ENCODE data around the gene LYPD6B.

Gene LYPD6B, protein sequence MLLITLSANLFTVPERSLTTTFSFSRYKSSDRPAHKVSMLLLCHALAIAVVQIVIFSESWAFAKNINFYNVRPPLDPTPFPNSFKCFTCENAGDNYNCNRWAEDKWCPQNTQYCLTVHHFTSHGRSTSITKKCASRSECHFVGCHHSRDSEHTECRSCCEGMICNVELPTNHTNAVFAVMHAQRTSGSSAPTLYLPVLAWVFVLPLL

DNA sequence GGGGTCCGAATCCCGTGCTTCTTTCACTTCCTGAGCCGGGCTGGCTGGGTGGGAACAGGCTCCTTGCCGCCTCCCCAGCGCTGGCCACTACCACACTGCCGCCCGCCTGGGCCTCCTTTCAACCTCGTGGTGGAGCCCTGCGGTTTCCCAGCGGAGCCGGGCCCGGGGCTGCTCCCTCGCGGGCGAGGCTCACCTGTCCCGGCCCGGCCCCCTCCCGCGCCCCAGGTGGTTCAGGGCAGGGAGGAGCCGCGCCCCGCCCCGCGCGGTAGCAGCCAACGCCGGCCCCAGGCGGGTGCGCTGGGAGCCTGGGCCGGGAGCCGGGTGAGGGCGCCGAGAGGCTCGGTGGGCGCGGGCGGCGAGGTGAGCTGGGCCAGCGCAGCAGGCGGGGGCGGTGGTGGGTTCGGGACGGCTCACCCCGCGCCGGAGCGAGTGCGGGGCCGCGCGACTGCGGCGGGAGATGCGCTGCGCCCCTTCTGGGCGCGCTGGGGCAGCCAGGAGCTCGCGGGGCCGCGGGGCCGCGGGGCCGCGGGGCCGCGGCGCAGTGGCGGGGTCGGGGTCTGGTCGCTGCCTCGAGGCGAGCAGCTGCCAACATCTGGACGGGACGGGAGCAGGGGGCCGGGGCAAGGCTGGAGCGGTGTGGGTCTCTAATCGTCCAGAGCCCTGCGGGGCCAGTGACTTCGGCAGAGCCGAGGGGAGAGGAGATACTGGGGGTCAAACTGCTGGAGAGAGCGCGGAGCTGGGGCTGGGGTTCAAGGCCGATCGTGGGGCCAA is at the start of gene LYPD6B:
LYPD6B (plus strand) TSS at position 258 of the 771 bp plus-strand sequence. CDS start 92,250 bp downstream, outside the sequence.
- DNase-seq: no peak

DNA sequence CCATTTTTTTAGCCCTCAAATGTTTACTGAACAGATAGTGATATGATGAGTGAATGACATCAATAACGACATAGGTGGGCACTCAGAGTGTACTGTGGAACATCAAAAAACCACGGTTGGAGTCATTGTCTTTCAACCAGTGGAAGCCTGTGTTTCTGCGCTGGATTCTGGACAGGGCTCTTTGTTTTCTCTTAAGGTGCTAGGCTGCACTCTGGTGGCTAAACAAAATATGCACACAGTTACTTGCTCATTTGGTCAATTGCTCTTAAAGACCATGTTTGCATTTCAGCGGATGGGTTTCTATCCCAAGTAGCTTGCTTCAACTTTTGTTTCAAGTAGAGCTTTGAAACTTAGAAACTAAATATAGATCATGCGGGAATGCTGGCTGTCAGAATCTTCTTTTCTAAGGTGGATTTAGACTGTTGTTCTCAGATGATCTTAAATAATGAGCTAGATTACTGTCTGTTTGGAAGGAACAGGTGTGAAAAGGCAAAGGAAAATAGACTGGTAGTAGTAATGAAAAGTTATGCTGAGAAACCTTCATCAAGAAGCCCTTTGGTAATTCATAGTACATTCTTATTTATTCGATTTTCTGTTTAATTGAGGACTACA is 48.5 kb upstream of the LYPD6B start:
- DNase-seq: peak; percentile 7 to 34

DNA sequence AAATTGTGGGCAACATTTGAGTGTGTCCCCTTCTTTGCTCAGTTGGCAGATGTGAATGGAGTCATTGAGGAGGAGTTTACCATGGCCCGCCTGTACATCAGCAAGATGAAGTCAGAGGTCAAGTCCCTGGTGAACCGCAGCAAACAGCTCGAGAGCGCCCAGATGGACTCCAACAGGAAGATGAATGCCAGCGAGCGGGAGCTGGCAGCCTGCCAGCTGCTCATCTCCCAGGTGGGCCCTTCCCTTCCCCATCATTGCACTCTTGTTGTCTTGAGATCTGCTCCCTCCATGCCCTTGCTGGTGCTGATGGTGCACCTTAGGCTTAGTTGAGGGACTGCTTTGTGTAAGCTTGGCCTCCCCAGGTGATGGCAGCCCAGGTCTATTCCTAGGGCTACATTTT is 47.5 kb upstream of the LYPD6B start:
- no peak for DNase-seq

DNA sequence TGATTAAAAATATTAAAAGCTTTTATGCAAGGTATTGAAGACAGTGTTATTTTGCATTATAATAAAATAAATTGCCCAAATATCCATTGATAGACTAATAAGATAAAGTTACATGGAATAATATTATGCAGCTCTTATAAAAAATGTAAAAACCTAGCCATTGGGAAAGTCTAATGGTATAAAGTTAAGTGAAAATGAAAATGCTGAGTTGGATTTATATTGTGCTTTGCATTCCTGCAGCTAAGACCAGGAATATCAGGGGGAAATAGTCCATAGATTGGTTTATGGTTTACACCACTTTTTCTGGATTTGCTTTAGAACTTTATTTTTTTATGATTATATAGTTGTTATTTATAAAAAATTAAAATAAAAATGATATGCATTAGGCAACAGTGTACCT is 46.1 kb upstream of the LYPD6B start:
- no peak for DNase-seq

DNA sequence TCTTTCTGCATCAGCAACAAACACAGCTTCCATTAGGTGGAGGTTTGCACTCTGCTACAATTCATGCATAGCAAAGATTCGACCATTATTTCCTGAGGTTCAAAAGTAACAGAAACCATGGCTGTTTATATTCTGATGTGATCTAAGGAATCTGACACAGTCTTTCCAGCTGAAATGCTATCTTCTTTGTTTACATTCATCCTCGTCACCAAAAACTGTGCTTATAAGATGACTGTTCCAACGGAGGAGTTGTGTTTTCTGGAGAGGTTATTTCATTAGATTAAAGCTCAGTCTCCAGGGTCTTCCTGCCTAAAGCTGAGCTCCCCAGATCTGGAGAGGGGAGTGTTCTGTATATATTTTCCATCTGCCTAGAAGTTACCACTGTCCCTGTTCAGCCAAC is 45.1 kb upstream of the LYPD6B start:
- DNase-seq: no peak

DNA sequence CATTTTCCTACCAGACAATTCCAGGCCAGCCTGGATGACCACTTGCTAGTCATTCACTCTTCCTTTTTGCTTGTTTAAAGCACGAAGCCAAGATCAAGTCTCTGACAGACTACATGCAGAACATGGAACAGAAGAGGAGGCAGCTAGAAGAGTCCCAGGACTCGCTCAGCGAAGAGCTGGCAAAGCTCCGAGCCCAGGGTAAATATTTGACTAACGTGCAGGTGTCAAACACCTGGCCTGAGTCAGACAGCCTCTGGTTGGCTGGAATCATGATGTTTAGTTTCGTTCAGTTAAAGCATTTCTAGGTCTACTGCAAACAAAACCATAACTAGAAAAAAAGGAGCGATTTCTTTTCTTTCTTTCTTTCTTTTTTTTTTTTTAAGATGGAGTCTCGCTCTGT is 44.2 kb upstream of the LYPD6B start:
- DNase-seq: no peak

DNA sequence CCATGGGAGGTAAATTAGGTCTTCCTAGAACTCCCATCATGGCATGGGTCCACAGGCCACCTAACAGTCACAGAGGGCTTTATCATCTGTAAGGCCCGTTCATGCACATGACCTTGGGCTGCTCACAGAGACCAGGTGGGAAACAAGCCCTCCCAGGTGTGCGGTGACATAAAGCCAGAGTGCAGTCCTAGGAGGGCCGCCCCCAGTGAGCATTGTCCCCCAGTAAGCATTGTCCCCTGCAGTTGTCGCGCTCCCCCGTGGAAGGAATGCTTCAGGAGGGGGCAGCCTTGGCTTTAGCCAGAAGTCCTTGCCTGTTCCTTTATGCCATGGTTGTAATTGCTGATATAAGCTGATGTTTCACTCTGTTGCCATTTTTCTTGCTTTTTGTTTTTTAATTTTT is 41.7 kb upstream of the LYPD6B start:
- no peak for DNase-seq

DNA sequence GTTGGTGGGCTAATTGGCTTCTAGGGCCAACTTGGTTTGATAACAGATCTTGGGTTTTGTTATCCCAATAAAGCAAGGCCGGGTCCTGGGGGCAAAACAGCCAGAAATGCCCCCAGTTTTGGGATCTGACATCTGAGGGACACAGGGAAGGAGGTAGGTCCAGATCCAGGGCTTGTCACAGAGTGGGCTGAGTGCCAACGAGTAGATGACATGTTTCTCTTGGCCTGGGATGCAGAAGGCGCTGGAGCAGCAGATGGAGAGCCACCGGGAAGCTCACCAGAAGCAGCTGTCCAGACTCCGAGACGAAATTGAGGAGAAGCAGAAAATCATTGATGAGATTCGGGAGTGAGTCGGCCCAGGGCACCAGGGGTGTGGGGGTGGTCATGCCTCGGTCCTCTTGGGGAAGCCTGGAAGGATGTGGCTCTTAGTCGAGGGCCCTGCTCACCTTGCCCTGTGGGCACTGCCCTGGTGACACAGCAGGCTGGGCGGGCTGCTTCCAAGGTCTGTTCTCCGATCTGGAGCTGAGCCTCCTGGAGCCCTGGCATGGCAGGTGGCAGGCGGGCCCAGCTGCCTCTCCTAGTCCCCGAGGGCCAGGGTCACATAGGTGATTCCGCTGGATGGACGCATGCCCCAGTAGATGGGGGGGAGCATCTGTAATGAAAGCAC is 40.2 kb upstream of the LYPD6B start:
- DNase-seq: no peak

DNA sequence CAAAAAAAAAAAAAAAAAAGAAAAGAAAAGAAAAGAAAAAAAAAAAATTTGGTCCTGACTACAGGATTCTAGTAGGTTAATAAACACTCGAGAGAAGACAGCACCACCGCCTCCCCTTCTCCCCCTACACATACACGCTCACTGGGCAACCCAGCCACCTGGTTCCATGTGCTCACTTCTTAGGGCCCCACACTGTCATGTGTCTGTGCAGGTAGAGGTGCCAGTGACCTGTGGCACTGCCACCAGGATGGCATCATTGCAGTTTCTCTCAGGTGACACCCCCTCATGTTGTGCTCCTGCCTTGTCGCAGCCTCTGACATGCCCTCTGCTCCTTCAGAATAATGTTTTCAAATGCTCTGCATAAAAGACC is 39.7 kb upstream of the LYPD6B start:
- DNase-seq: no peak

DNA sequence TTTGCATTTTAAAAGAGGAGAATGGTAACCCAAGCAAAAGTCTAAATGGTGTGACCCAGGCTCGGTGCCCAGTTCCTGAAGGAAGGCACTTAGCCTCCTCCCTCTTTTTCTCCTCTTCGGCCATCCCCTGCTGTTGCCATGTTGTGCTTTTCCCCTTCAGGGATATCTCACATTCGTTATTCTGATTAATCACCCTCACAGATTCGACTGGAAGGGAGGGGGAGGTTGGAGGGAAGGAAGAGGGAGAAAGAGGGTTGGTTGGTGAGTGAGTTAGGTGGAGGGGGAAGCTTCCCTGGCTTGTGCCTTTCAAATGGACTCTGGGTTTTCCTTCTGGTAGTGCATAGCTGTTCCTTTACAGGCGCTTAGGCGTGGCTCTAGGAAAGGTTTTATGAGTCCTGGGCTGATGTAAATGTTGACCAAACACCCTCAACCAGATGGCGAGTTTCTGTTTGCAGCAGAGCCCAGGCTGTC is 39.0 kb upstream of the LYPD6B start:
- DNase-seq: no peak

DNA sequence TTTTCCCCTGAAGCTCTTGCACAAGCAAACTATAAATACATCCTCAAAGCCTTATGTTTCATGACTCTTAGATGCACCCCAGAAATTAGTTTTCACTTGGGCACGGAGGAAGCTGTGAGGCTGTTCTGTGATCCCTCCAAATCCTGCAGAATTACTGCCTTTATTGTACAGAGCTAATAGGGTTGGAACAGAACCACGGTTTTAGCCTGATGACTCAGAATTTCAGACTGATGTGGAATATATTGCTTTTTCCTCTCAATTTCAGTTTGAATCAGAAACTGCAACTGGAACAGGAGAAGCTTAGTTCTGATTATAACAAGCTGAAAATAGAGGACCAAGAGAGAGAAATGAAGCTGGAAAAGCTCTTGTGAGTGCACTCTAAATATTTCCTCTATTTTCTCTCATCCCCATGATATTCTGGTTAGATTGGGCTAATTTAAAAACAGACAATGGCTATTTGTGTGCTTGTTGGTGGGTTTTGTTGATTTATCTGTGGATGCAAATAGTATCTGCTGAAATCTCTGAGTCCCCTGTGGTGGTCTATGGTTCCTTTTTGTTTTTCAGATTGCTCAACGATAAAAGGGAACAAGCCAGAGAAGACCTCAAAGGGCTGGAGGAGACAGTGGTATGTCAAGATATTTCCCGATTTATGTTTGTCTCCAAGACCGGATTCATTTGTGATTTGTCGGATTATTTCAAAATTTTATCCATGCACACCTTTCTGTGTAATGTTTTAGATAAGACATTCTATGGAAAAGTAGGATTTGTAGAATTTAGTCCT is 38.2 kb upstream of the LYPD6B start:
- no peak for DNase-seq

DNA sequence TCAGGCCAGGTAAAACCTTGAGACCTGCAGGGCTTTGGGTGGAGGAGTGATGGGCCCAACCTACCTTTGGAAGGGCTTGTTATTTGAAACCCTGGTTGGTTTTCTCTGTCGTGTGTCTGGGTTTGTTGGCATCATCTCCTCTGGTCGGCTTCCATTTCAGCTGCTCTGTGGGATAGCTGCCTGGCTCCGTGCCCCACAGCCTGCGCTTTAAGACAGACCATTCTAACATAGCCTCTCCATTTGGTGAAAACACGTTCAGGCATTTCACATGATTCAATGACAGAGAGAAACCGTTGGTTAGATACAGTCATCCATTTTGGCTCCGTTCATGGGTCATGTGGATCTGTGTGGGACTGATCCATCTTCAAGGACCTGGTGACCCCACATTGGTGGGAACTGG is 37.0 kb upstream of the LYPD6B start:
- DNase-seq: no peak

DNA sequence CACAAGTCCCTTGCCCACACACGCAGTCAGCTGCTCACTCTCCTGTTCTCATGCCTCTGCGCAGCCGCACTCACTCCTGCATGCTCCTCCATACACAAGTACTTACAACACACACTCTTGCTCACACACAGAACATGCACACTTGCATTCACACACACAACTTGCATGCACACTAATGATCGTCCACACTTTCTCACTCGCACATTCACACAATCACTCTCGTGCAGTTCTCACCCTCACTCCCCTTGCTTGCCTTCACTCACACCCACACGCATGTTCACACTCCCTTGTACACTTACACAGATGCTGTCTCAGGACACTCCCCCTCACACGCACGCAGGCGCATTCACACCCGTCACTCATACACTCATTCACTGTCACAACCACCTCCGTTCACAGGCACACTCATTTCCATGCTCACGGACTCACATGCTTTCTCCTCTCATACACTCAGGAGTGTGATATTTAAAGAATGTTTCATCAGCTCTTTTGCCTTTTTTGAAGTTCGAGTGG is 36.1 kb upstream of the LYPD6B start:
- no peak for DNase-seq

DNA sequence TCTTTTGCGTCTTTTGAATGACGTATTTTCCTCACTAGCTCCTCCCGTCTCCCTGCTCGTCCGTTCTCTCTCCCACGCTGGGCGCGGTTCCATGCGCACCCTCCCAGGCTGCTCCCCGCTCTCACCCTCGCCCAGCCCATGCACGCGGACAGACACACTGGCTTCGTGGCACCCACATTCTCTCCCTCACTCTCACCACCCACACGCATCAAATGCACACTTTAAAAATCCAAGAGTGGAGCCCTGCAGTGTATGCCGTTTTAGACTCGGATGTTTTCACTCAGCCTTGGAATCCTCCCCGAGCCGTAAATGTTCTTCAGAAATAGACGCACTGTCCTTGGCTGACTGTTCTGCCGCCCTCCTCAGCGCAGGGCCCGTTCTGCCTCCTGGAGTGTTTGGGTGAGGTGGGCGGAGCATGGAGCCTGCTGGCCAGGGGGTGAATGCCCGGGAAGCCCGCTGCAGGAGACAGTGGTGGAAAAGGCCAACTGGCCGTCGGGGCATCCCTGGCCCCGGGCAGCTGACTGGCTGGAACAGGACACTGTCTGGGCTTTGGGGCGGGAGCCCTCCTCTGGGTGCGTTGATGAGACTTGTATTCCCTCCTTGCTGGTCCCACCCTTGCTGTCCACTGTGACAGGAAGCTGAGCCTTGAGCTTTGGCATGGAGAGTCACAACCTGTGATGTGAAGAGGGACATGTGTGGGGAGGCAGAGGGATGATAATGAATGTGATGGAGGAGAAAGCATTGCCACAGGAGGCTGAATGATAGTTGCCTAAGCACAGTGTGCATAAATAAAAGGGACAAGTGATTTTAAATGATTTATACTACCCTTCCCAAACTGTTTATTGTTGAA is 35.4 kb upstream of the LYPD6B start:
- DNase-seq: no peak

DNA sequence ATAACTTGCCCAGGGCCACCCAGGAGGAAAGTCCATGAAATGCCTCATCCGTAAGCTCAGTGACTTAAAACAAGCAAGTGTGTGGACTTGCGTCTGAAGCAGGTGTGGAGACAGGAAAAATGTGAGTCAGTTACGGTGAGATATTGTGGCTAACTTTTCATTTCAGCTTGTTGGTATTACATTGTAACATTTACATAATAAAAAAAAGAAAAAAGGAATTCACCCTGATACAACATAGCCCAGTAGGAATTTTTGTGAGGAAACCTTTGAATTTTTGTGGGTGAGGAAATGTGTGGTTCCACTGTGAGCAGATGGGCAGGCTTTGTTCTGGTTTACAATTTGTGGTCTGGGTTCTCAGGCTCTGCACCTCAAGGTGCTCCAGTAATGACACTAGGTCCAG is 33.7 kb upstream of the LYPD6B start:
- no peak for DNase-seq

DNA sequence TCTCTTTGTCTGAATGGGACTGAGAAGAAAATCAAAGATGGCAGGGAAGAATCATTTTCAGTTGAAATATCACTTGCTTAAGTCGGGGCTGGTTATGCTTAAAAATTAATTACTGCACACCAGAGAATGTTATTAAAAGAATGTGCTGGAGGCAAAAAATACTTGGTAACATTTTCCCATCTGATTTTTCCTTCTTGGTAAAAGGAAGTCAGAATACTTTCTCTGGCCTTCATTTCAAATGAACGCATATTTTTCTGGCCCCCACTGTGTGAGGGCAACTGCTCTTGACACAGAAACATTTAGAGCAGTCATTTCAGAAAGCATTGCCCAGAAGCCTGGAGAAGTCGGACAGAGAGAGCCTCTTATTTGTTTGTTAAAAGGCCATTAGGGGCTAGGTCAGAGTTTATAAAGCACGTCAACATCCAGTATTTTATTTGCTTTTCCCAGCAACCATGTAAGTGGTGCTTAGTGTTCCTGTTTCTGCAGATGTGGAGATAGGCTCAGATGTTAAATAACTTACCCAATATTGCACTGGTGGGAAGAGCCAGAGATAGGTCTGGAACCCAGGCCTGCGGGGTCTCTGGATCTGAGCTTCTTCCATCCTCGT is 32.9 kb upstream of the LYPD6B start:
- no peak for DNase-seq

DNA sequence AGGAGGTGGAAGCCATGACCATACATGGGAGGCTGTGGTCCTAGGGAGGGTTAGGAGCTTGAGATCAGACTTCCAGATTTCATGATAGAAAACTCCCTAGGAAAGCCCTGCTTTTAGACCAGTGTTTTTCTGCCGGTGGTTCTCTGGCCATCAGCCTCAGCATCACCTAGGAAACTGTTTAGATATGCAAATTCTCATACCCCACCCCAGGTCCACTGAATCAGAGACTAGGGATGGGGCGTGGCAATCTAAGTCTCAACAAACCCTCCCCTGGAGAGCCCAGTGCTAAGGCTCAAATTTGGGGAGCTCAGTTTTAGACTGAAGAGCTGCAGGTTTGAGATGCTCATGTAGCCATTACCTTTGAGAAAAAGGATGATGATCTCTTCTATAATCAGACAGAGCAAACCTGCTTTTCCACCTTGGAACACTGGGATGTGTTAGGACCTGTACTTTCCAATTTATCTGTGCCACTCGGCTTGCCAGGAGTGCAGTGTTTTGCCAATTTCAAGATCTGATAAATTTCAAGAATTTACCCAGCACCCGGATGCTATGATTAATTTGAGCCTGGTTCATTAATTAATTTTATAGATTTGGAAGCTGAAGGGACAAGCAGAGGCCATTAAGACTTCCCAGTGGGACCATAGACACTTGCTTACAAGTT is 31.5 kb upstream of the LYPD6B start:
- no peak for DNase-seq

DNA sequence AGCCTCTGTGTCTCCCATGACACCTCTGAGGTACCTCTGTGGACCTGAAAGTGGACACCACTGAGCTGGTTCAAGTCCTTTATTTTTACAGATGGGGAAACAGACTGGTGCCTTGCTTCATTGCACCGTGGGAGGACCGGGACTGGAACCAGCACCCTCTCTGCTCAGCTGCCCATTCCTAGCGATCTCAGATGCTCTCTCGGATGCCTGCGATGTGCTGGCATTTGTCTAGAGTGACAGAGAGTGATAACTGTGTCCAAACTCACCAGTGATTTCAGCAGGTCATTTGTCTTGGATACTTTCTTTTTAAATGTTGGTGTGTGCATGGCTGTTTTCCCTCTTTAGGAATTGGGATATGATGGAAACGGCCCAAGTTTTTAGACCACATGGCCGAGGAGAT is 30.1 kb upstream of the LYPD6B start:
- no peak for DNase-seq

DNA sequence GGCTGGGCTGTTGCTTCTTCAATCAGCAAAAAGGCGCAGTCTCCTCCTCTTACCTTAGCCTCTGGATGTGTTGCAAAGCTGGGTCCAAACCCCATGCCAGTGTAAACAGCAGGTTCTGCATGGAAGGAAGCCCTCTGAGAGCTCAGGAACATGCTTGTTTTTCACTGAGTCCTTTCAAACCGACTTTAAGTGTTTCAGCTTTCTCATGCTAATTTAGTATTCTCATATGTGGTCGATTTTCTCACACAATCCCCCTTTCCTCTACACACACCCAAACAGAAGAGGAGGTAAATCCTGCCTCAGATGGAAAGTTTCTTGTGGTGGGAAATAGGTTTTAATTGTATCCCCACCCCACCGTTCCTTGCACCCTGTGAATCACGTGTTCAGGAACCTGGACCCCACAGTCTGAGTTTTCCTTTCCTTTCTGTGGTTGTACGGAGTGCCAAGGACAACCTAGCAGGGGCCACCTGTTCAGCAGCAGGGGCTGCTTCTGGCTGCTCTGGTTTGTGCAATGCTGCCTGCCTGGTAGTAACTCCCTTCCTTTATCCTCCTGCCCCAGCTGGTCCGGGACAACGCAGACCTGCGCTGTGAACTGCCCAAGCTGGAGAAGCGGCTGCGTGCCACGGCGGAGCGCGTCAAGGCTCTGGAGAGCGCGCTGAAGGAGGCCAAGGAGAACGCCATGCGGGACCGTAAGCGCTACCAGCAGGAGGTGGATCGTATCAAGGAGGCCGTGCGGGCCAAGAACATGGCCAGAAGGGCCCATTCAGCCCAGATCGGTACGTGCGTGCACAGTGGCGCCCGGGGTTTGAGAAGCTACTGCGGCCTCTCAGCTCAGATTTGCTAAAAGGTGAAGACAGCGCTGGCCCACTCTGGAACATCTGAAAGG is 28.7 kb upstream of the LYPD6B start:
- DNase-seq: no peak

DNA sequence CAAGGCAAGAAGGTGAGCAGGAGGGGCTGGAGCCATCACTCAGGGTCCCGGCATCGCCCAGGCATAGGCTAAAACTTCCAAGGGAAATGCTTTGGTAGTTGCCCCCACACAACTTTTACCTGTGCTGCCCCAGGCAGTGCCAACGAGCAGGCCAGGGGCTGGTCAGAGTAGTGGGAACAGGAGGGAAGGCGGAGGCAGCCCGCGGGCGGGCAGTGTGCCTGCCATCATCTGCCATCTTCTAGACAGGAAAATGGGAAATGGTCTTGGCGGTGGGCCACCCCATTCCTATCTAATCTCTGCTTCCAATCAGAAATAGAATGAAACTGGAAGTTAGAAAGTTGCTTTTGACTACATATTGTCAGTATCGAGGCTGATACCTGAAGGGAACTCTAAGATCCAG is 26.0 kb upstream of the LYPD6B start:
- no peak for DNase-seq
